HG03457 (cell line): ENCODE results near the gene SERPINB11.
"Not testable (repeated sequence)": the region's sequence is repeated elsewhere in the genome, so short reads cannot be mapped to it uniquely, and the experiment has no call there.

ENCODE experiments used
- ATAC-seq: cut with Tn5 transposase; IDR thresholded peaks from one replicate; pipeline ENCODE4 v1.9.1; 2021; ENCODE audit warnings: moderate number of reproducible peaks; ENCODE audit not compliant: unreplicated experiment

SERPINB11 gene

DNA sequence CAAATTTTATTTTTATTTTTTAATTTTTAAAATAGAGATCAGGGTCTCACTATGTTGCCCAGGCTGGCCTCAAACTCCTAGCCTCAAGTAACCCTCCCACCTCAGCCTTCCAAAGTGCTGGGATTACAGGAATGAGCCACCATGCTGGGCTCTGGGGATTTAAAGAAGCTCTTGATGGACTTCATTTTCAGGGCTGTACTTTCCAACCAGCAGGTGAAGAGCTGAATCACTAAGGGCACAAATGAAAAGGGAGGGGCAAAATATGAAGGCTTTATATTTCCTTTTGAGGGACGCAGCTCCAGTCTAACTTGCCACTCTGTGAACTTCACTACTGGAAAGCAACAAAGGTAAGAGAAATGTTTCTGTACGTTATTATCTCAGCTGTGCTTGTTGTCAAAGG lies at the start of gene SERPINB11:
SERPINB11 (plus strand) TSS at position 301 of the 400 bp plus-strand sequence. CDS start 7,234 bp downstream, outside the sequence.
- ATAC-seq: no peak

- not testable (repeated sequence) for ATAC-seq
Measured at GRCh38 chr18:63658920-63659319, 43.8 kb upstream of the SERPINB11 start.

- ATAC-seq: not testable (repeated sequence)
Measured at GRCh38 chr18:63661750-63662149, 41.0 kb upstream of the SERPINB11 start, which contains the start of gene SERPINB3. Gene SERPINB3 (minus strand): TSS chr18:63661893. CDS start chr18:63661216, 677 bp downstream.

- no peak for ATAC-seq
Measured at GRCh38 chr18:63664571-63664970, 38.2 kb upstream of the SERPINB11 start.

- peak; percentile 74 for ATAC-seq
Measured at GRCh38 chr18:63676526-63677323, 26.0 kb upstream of the SERPINB11 start.

GRCh38 chr18:63677500-63678225 lies 25.1 kb upstream of the SERPINB11 start:
- ATAC-seq: no peak

DNA sequence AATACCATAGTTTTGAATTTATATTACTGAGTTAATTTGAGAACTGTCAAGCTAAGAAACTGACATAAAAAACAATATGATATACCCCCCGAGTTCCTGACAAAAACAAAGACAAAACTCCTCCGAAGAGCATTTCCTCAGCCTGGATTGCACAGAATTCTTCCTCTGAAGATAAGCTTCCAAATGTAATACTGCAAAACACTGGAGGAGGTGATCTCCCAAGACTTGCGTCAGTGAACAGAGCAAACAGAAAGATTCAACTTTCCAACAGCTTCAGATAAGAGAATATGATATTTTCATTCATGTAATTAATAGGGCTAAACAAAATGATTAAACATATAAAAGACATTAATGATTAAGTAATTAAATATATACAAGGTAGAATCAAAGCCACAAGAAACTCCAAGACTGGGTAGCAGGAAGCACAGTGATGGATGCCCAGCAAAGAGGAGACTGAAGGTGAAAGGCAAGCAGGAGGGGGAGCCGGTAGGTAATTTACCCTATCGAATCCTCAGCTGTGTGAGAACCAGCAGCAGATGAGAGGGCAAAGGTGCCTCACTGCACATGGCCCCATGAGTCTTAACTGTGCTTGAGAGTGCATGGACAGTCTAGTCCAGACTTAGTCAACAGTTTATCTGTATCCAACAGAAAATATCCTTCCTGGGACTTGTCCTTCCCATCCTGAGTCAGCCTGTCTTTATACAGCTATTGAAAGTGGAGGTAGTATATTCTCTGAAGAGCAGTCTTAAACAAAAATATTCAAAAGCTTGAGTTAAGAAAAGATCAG lies 22.7 kb upstream of the SERPINB11 start:
- no peak for ATAC-seq

- no peak for ATAC-seq
Measured at GRCh38 chr18:63681449-63682340, 21.1 kb upstream of the SERPINB11 start.

DNA sequence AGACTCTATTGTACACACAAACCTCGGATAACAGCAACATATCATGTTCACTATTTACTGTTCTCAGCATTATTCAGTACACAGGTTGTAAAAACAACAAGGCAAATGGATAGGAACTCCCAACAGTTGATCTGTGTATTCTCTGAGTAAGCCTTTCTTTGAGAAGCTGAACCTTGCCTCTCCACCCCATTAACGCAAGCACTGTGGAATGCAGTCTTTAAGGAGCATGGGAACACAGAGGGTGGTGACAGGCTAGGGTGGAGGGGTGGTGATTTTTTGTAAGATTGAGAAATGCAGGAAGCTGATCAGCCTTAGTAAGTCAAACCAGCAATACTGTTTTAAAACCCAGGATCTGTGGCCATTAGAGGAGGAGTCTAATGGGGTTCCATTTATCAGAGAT lies 19.6 kb upstream of the SERPINB11 start:
- ATAC-seq: no peak

DNA sequence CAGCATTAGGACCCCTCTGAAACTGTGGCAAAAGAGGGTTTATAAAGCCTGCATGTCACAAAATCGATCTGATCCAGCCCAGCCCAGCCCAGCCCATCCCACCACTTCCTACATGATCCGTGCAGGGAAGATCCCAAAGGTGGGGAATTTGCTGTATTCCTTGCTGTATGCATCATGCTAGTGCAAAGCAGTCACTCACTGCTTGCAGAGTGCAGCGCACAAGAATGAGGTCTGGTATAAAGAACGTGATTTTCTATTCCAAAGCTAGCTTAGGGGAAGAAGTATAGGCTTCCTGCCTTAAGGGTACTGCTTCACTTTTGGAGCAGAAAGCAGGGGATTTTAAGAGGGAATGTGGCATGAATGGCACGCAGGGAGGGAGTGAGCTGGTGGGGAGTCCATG lies 18.9 kb upstream of the SERPINB11 start:
- no peak for ATAC-seq

- ATAC-seq: no peak
Measured at GRCh38 chr18:63684718-63685117, 18.0 kb upstream of the SERPINB11 start.

GRCh38 chr18:63686871-63687270 lies 15.9 kb upstream of the SERPINB11 start:
- ATAC-seq: no peak

- ATAC-seq: no peak
Measured at GRCh38 chr18:63689064-63689463, 13.7 kb upstream of the SERPINB11 start.

DNA sequence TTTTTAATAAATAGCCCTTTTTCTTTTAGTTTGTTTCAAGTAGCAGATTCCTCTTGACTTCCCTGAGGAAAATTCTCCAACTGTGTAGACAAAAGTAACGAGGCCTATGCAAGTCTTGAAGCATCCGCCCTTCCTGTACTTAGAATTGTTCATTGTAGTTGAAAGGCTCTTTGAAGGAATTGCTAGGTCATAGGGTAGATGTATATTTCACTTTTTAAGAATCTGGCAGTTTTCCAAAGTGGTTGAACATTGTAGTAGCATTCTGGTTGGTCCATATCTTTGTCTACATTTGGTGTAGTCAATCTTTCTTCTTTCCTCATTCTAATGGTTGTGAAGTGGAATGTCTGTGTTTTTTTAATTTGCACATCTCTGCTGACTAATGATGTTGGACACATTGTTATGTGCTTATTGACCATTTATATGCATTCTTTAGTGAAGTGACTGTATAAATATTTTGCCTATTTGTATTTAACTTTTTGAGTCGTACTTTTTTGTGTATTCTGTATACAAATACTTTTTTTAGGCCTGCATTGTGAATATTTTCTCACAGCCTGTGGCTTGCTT lies 5.6 kb upstream of the SERPINB11 start:
- ATAC-seq: no peak

GRCh38 chr18:63700501-63700900 lies 2.3 kb upstream of the SERPINB11 start:
- ATAC-seq: no peak

DNA sequence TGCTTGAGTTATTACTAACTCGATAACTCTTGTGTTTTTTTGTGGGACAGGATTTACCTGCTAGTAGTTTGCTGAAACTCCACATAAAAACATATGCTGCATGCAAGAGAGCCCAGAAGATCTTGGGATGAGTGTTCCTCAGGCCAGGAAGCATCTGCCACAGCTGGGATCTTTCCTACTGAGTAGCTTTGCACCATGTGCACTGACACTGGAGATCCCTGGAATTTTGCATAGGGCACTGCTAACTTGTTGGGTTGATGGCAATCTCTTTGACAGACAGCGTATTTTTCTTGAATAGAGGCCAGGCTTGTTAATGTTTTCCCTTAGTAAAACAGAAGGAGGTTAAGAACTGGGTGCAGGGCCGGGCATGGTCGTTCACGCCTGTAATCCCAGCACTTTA lies 808 bp upstream of the SERPINB11 start:
- no peak for ATAC-seq

GRCh38 chr18:63705401-63705800 lies 2.6 kb downstream of the SERPINB11 start:
- no peak for ATAC-seq

DNA sequence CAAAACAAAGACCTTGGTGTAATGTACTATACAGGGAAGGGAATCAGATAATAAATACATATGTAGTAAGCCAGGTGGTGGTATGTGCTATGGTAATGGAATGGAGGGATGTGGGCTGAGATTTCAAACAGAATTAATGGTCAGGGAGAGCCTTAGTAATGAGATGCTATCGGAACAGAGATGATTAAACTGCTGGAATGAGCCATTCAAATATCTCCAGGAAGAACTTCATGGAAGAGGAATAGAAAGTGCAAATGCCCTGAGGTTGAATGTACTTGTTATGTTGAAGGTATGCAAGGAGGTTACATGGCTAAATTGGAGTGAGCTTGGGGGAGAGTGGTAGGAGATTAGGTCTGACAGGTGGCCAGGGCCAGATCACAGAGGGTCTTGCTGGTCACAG lies 5.1 kb downstream of the SERPINB11 start:
- ATAC-seq: no peak

DNA sequence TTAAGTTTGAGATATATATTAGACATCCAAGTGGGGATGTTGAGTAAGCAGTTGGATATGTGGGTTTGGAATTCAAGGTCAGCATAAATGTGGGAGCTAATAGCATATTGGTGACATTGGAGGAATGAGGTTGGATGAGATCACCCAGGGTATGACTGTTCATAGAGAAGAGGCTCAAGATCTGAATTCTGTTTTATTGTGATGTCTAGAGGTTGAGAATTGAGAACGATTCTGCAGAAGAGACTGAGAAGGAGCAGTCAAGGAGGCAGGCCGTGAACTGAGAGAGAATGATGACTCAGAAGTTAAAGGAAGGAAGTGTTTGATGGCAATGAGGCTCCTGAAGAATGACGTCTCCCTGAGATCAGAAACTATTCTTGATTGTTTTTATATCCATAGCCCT lies 5.9 kb downstream of the SERPINB11 start:
- no peak for ATAC-seq
